K562 (cell line): ENCODE data around the gene TMC4. TPM values are rescaled to one million over a fixed set of nuclear protein-coding genes. Genes with fewer than 3 reads are reported as not detected.
A peak's percentile ranks its signal among the peaks of the same experiment; 100 is the strongest.

Experiments
- ATF4 ChIP-seq: fragments of 450-650 bp; formaldehyde crosslinking; IDR thresholded peaks from 2 replicates; pipeline ENCODE4 v1.4.0; 2022; ENCODE audit warnings: mild to moderate bottlenecking, moderate library complexity
- ATF7 ChIP-seq: fragments of 450-650 bp; IDR thresholded peaks from 2 replicates; pipeline ENCODE4 v1.7.1; 2014; ENCODE audit warnings: mild to moderate bottlenecking, moderate library complexity
- BCL6 ChIP-seq: fragments of 250-450 bp; sonication (Bioruptor Pico); IDR thresholded peaks from 2 replicates; pipeline ENCODE4 v1.4.0; 2020
- CBX5 ChIP-seq: IDR thresholded peaks from 2 replicates; pipeline ENCODE4 v1.6.1; 2014; ENCODE audit warnings: low read depth, borderline replicate concordance
- CBX8 ChIP-seq: fragments of 200-600 bp; sonication (generic); IDR thresholded peaks from 2 replicates; pipeline ENCODE4 v1.6.1; 2012; ENCODE audit warnings: borderline replicate concordance, mixed run types, low read depth, mild to moderate bottlenecking, moderate library complexity, mixed read lengths, low read length, control low read depth, inconsistent platforms; ENCODE audit not compliant: poor library complexity, severe bottlenecking; ENCODE audit errors: extremely low read depth
- DDX20 ChIP-seq: fragments of 450-650 bp; IDR thresholded peaks from 2 replicates; pipeline ENCODE4 v1.6.1; 2016; ENCODE audit warnings: missing genetic modification characterization, low read depth, mild to moderate bottlenecking, missing compliant biosample characterization, moderate library complexity
- FOXK1 ChIP-seq: sonication (generic); formaldehyde crosslinking; IDR thresholded peaks from 2 replicates; pipeline ENCODE4 v1.8.0; 2022; ENCODE audit warnings: missing genetic modification reagents, mild to moderate bottlenecking, borderline replicate concordance
- HDAC2 ChIP-seq: fragments of 450-650 bp; IDR thresholded peaks from 2 replicates; pipeline ENCODE4 v1.6.1; 2016; ENCODE audit warnings: mild to moderate bottlenecking
- KDM1A ChIP-seq, 2 experiments: fragments of 450-650 bp; IDR thresholded peaks; 2 replicates each; pipeline ENCODE4 v1.6.1; 2016; ENCODE audit warnings: mild to moderate bottlenecking in 2 of 2
- KLF1 ChIP-seq: fragments of 450-650 bp; IDR thresholded peaks from 2 replicates; pipeline ENCODE4 v1.6.1; 2016; ENCODE audit warnings: missing genetic modification characterization, missing compliant biosample characterization
- NFIC ChIP-seq: fragments of 450-650 bp; IDR thresholded peaks from 2 replicates; pipeline ENCODE4 v1.6.1; 2017; ENCODE audit warnings: mild to moderate bottlenecking, inconsistent platforms
- NR4A1 ChIP-seq, 2 experiments: fragments of 250-450 bp in 1 of 2; fragments of 450-650 bp in 1 of 2; sonication (Bioruptor Pico) in 1 of 2; IDR thresholded peaks; 2 replicates each; pipeline versions ENCODE4 v1.4.0 to v1.6.1; 2016 to 2020; ENCODE audit warnings: mild to moderate bottlenecking in 2 of 2, missing compliant biosample characterization in 1 of 2, missing genetic modification characterization in 1 of 2, moderate library complexity in 1 of 2
- PATZ1 ChIP-seq: fragments of 250-450 bp; sonication (Bioruptor Pico); IDR thresholded peaks from 2 replicates; pipeline ENCODE4 v1.5.0; 2020; ENCODE audit warnings: mild to moderate bottlenecking, borderline replicate concordance
- RBM34 ChIP-seq: fragments of 200-400 bp; formaldehyde crosslinking; IDR thresholded peaks from 2 replicates; pipeline ENCODE4 v1.6.1; 2018; ENCODE audit warnings: low read length, borderline replicate concordance; ENCODE audit not compliant: insufficient read depth
- SMC3 ChIP-seq: conservative IDR thresholded peaks from 2 replicates; pipeline ENCODE4 v1.6.1; 2011; ENCODE audit warnings: low read depth, low read length, improper control_type of control experiment; ENCODE audit not compliant: insufficient read depth
- ZBTB49 ChIP-seq: sonication (generic); formaldehyde crosslinking; IDR thresholded peaks from 2 replicates; pipeline ENCODE4 v1.8.0; 2022; ENCODE audit warnings: missing genetic modification reagents, mild to moderate bottlenecking, borderline replicate concordance
- ZKSCAN1 ChIP-seq: fragments of 150-350 bp; IDR thresholded peaks from 2 replicates; pipeline ENCODE4 v1.6.1; 2016; ENCODE audit warnings: low read depth, low read length
- ZNF134 ChIP-seq: fragments of 250-450 bp; sonication (Bioruptor Pico); conservative IDR thresholded peaks from 2 replicates; pipeline ENCODE4 v1.4.0; 2020
- ZNF444 ChIP-seq: fragments of 250-450 bp; sonication (Bioruptor Pico); IDR thresholded peaks from 2 replicates; pipeline ENCODE4 v1.4.0; 2020; ENCODE audit warnings: mild to moderate bottlenecking, moderate library complexity
- ZNF449 ChIP-seq: fragments of 250-450 bp; sonication (Bioruptor Pico); IDR thresholded peaks from 2 replicates; pipeline ENCODE4 v1.8.0; 2022; ENCODE audit warnings: moderate library complexity, mild to moderate bottlenecking, inconsistent platforms
- polyA plus RNA-seq, 8 experiments: library from polyadenylated mRNA; depleted of rRNA in 4 of 8; stranded (reverse) in 5 of 8; unstranded in 3 of 8; fragments of >200 nt; fragmentation: Nextera tagmentation in 2 of 8; fragmentation: Illumina TruSeq in 1 of 8; extraction: Ambion mirVana in 2 of 8; extraction: Trizol in 1 of 8; gene quantifications; 2 replicates each; pipeline versions ENCODE4 v1.2.1 to v1.2.3, GENCODE V29; 2011 to 2014; ENCODE audit warnings: inconsistent platforms in 1 of 8, missing spikeins in 1 of 8
- total RNA-seq, 7 experiments: library from RNA; depleted of rRNA in 6 of 7; stranded (reverse); fragments of >200 nt in 6 of 7; fragmentation: Illumina TruSeq in 2 of 7; extraction: Trizol in 2 of 7; gene quantifications; 2 replicates each; pipeline versions ENCODE4 v1.2.1 to v1.2.3, GENCODE V29; 2011 to 2021; ENCODE audit warnings: low replicate concordance in 1 of 7

Gene TMC4
- total and polyA plus RNA-seq, 9 of the 15 experiments (the other 6 are each of a cell fraction or from before 2014, with no cell fraction given), result 0.12 to 0.79 (median 0.36) TPM; not detected in 2

- no peak for TF ChIP-seq ZBTB49 (CRISPR knock-in tag)
- peak; percentile 96 for TF ChIP-seq ZKSCAN1
- TF ChIP-seq KLF1, result no peak
- peak; percentile 79 for TF ChIP-seq HDAC2
- TF ChIP-seq ZNF134, result no peak
- no peak for TF ChIP-seq RBM34
- TF ChIP-seq ZNF449, result no peak
- no peak for TF ChIP-seq BCL6 (CRISPR knock-in tag)
- no peak for TF ChIP-seq NR4A1 (CRISPR knock-in tag; IDR thresholded peaks at IDR 0.05)
- no peak for TF ChIP-seq NR4A1 (tag; IDR thresholded peaks at IDR 0.05)
- no peak for TF ChIP-seq CBX8
- no peak for TF ChIP-seq PATZ1 (CRISPR knock-in tag)
- TF ChIP-seq KDM1A (IDR thresholded peaks at IDR 0.05), result peak; percentile 81 to 83
- no peak for TF ChIP-seq ATF7
- TF ChIP-seq SMC3, result no peak
- TF ChIP-seq ATF4, result no peak
- no peak for TF ChIP-seq NFIC
- no peak for TF ChIP-seq DDX20
- no peak for TF ChIP-seq ZNF444 (CRISPR knock-in tag)
- no peak for TF ChIP-seq FOXK1 (CRISPR knock-in tag)
- TF ChIP-seq CBX5, result no peak
These were observed 46.2 kb upstream of the TMC4 start (continued) for GRCh38 chr19:54218960-54219661.
